T1000 (cell line): ENCODE results near the gene WDR81.
A peak's percentile ranks its signal among the peaks of the same experiment; 100 is the strongest.
"Not testable (repeated sequence)": the region's sequence is repeated elsewhere in the genome, so short reads cannot be mapped to it uniquely, and the experiment has no call there.

Experiments used
- DNase-seq: peaks from one replicate; lab custom pipeline; 2025; ENCODE audit warnings: mixed read lengths; lab: John Stamatoyannopoulos, UW

The WDR81 gene

GRCh38 chr17:1730326-1731193 is 6.1 kb downstream of the WDR81 start:
- DNase-seq = peak; percentile 41

GRCh38 chr17:1731194-1731506 is 6.6 kb downstream of the WDR81 start:
- DNase-seq = no peak

GRCh38 chr17:1732241-1732832 is 7.8 kb downstream of the WDR81 start:
- DNase-seq = no peak

- no peak for DNase-seq
Observed at GRCh38 chr17:1732833-1733321, 8.4 kb downstream of the WDR81 start.

- no peak for DNase-seq
Observed at GRCh38 chr17:1733759-1734158, 9.3 kb downstream of the WDR81 start.

- no peak for DNase-seq
Observed at GRCh38 chr17:1735418-1735817, 10.9 kb downstream of the WDR81 start.

- DNase-seq = no peak
Observed at GRCh38 chr17:1735834-1736347, 11.4 kb downstream of the WDR81 start.

GRCh38 chr17:1736348-1737281 is 12.1 kb downstream of the WDR81 start:
- DNase-seq = no peak

GRCh38 chr17:1737531-1738291 is 13.2 kb downstream of the WDR81 start:
- DNase-seq = no peak

GRCh38 chr17:1741899-1742298 is 17.4 kb downstream of the WDR81 start:
- DNase-seq = not testable (repeated sequence)

GRCh38 chr17:1742371-1743087 is 18.0 kb downstream of the WDR81 start, which contains the start of gene SERPINF2:
TSS of gene SERPINF2 (plus strand) at chr17:1742871. CDS start at chr17:1744996, 2,125 bp downstream.
- DNase-seq = no peak

GRCh38 chr17:1743088-1743439 is 18.6 kb downstream of the WDR81 start:
- DNase-seq = no peak

GRCh38 chr17:1744551-1745512 is 20.3 kb downstream of the WDR81 start:
- DNase-seq = no peak

GRCh38 chr17:1745513-1746020 is 21.1 kb downstream of the WDR81 start:
- DNase-seq = no peak

GRCh38 chr17:1746975-1747543 is 22.6 kb downstream of the WDR81 start:
- no peak for DNase-seq

- DNase-seq = no peak
Observed at GRCh38 chr17:1750628-1751027, 26.1 kb downstream of the WDR81 start.

GRCh38 chr17:1752425-1753262 is 28.1 kb downstream of the WDR81 start:
- DNase-seq = no peak
